ENCODE measurements around the gene RUNX3.
A peak's percentile ranks its signal among the peaks of the same experiment; 100 is the strongest.

The RUNX3 gene

DNA sequence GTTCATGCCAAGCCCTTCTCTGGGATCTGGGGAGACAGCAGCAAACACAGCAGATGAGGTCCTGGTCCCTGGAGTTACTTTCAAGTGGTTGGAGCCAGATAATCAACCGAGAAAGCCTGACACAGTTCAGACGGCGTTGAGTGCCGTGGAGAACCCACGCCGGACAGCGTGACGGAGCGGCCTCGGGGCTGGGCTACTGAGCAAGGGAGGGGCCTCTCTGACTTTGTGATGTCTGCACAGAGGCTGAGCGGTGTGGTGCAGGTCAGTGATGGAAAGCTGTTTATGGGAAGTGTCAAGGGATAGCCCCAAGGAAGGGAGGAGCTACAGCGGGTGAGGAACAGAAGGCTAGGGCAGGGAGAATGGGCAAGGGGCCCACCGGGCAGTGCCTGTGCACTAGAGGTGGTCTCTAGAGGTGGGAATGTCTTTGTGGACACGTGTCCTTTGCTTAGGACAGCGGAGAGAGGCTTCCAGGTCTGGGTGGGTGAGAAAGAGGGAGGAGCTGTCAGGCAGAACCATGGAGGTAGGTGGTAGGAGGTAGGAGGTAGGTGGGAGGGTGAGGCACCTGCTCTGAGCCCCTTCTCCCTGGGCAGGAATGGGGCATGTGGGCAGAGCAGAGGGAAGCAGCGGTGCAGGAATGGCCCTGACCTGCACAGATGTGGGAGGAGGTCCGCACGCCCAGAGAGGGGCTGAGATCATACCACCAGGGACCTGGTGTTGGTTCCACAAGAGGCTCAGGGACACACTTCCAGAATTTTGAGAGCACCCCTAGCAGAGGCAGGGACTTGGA is 62.8 kb downstream of the RUNX3 start:
- Histone ChIP-seq H3K4me1 (no peaks in the 10 kb centered on the region), H3K36me3 (no peaks in the 10 kb centered on the region), H3K27me3 (peaks cover 0 to 76% of the 10 kb centered on the region in 2 donors), H3K4me3 (no peak overlapping the region), H3K9me3 (no peaks in the 10 kb centered on the region), H3K27ac (no peak overlapping the region)
- TF ChIP-seq, protein P1, sequence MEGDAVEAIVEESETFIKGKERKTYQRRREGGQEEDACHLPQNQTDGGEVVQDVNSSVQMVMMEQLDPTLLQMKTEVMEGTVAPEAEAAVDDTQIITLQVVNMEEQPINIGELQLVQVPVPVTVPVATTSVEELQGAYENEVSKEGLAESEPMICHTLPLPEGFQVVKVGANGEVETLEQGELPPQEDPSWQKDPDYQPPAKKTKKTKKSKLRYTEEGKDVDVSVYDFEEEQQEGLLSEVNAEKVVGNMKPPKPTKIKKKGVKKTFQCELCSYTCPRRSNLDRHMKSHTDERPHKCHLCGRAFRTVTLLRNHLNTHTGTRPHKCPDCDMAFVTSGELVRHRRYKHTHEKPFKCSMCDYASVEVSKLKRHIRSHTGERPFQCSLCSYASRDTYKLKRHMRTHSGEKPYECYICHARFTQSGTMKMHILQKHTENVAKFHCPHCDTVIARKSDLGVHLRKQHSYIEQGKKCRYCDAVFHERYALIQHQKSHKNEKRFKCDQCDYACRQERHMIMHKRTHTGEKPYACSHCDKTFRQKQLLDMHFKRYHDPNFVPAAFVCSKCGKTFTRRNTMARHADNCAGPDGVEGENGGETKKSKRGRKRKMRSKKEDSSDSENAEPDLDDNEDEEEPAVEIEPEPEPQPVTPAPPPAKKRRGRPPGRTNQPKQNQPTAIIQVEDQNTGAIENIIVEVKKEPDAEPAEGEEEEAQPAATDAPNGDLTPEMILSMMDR (IDR thresholded peaks at IDR 0.05) = no peak
- intact Hi-C loops (cut with DNase I; ENCODE audit: low total_unique reads) = loop anchor here (10.0 kb wide), 1 partner anchor 238 kb away; no protein-coding TSS in a partner anchor
- peak in 1 of 2 donors; percentile 58 for DNase-seq

DNA sequence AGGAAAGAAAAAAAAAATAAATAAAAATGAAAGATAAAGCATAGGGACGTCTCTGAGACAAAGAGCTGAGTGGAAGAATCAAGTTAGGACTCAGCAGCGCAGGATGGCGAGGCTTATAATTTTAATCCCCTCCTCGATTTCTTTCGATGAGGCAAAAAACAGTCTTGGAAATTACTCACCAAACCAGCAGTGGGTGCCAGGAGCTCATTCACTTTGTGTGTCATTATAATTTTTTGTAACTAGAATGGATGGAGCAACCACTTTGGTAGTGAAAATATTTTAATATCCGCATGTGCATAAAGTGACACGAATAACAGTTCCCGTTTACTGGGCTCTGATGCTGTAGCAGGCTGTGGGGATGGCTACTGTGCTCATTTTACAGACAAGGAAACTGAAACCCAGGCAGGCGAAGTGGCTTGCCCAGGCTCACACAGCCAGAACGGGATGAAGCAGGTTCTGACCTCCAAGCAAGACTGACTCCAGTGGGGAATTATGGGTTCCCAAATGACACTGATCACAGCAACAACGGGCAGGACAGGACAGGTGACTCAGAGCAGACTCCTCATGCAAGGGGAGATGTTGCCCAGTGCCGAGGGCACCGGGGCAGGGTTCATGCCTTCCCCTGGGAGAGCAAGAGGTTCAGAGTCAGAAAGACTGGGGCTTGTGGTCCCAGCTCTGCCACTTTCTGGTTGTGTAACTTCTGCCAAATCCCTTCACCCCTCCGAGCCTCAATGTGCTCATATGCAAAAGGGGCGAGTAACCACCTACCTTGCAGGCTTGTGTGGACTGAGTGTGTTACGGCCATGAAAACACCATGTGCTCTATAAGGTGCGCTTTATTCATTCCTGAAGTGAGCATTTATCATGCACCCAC is 63.6 kb downstream of the RUNX3 start:
- intact Hi-C loops (cut with DNase I; ENCODE audit: low total_unique reads) = loop anchor here (10.0 kb wide), 1 partner anchor 238 kb away; no protein-coding TSS in a partner anchor
- Histone ChIP-seq H3K9me3 (no peaks in the 10 kb centered on the region), H3K4me3 (no peak overlapping the region), H3K27ac (no peak overlapping the region), H3K4me1 (no peaks in the 10 kb centered on the region), H3K36me3 (no peaks in the 10 kb centered on the region), H3K27me3 (peaks cover 0 to 80% of the 10 kb centered on the region in 2 donors)
- DNase-seq = peak in 1 of 2 donors; percentile 29
- TF ChIP-seq, protein P1 (IDR thresholded peaks at IDR 0.05) = no peak

GRCh38 chr1:24865587-24865986 is 64.5 kb downstream of the RUNX3 start:
- DNase-seq = peak in 1 of 2 donors; percentile 24
- Histone ChIP-seq H3K4me1 (no peaks in the 10 kb centered on the region), H3K9me3 (no peaks in the 10 kb centered on the region), H3K4me3 (no peak overlapping the region), H3K27ac (no peak overlapping the region), H3K27me3 (peaks cover 0 to 78% of the 10 kb centered on the region in 2 donors), H3K36me3 (no peaks in the 10 kb centered on the region)
- intact Hi-C loops (cut with DNase I; ENCODE audit: low total_unique reads) = loop anchor here (10.0 kb wide), 1 partner anchor 239 kb away; no protein-coding TSS in a partner anchor
- TF ChIP-seq, protein P1 (IDR thresholded peaks at IDR 0.05) = no peak

- H3K27me3 ChIP-seq = peaks cover 0 to 74% of the 10 kb centered on the region in 2 donors
Observed at GRCh38 chr1:24865168-24865567, 64.9 kb downstream of the RUNX3 start.

DNA sequence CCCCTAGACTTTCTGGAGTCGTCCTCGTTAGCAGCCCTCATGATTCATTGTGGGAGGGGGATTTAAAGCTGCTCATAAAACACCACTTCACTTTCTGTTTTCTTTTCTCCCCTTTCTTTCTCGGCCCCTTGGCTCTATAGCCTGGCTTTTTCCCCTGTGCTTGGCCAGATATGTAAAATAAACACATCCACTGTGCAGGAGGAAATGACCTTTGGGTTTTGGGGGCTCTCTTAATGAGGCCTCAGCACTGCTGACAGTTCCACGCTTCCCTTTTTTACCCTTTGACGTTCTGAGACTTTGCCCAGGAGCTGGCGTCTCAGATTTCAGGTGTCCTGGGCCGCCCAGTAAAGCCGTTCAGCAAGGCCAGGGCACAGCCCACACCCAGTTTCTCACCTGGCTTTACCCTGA is 65.7 kb downstream of the RUNX3 start:
- Histone ChIP-seq H3K27me3 (peaks cover 0 to 77% of the 10 kb centered on the region in 2 donors), H3K36me3 (no peaks in the 10 kb centered on the region), H3K9me3 (no peaks in the 10 kb centered on the region), H3K27ac (no peak overlapping the region), H3K4me1 (no peaks in the 10 kb centered on the region), H3K4me3 (no peak overlapping the region)
- TF ChIP-seq, protein P1 (IDR thresholded peaks at IDR 0.05) = no peak
- DNase-seq = no peak
- intact Hi-C loops (cut with DNase I; ENCODE audit: low total_unique reads) = loop anchor here (10.0 kb wide), 1 partner anchor 240 kb away; no protein-coding TSS in a partner anchor

More at GRCh38 chr1:24865168-24865567, 64.9 kb downstream of the RUNX3 start:
- TF ChIP-seq, protein P1 (IDR thresholded peaks at IDR 0.05) = no peak
- no peaks in the 10 kb centered on the region for H3K9me3 ChIP-seq
- H3K4me3 ChIP-seq = no peak overlapping the region
- DNase-seq = peak in 1 of 2 donors; percentile 21
- intact Hi-C loops (cut with DNase I; ENCODE audit: low total_unique reads) = loop anchor here (10.0 kb wide), 1 partner anchor 240 kb away; no protein-coding TSS in a partner anchor
- H3K4me1 ChIP-seq = no peaks in the 10 kb centered on the region
- no peaks in the 10 kb centered on the region for H3K36me3 ChIP-seq
- no peak overlapping the region for H3K27ac ChIP-seq

All from tibial artery (tissue), 4 donors.